Stromal cell of bone marrow (primary cell): Measurements from ENCODE around the gene HRH3.

Experiments used
- DNase-seq: peaks from one replicate; pipeline ENCODE4 v3.0.0-alpha.2; 2012; ENCODE audit warnings: low read depth

The HRH3 gene

GRCh38 chr20:62229667-62230066 lies 9.6 kb upstream of the HRH3 start:
- no peak for DNase-seq

- no peak for DNase-seq
Measured at GRCh38 chr20:62228982-62229545, 9.0 kb upstream of the HRH3 start.

GRCh38 chr20:62227977-62228958 lies 8.2 kb upstream of the HRH3 start:
- DNase-seq, result no peak

- DNase-seq, result no peak
Measured at GRCh38 chr20:62227591-62227976, 7.5 kb upstream of the HRH3 start.

- no peak for DNase-seq
Measured at GRCh38 chr20:62226707-62227590, 6.9 kb upstream of the HRH3 start.

GRCh38 chr20:62225820-62226635 lies 6.0 kb upstream of the HRH3 start:
- DNase-seq, result no peak

- DNase-seq, result no peak
Measured at GRCh38 chr20:62225026-62225425, 4.9 kb upstream of the HRH3 start.

GRCh38 chr20:62224113-62224855 lies 4.2 kb upstream of the HRH3 start:
- DNase-seq, result no peak

- DNase-seq, result no peak
Measured at GRCh38 chr20:62223571-62223970, 3.5 kb upstream of the HRH3 start.

- DNase-seq, result no peak
Measured at GRCh38 chr20:62222972-62223371, 2.9 kb upstream of the HRH3 start.

- no peak for DNase-seq
Measured at GRCh38 chr20:62222266-62222850, 2.3 kb upstream of the HRH3 start.

GRCh38 chr20:62220666-62221568 lies 839 bp upstream of the HRH3 start:
- no peak for DNase-seq

GRCh38 chr20:62219101-62219991 lies 732 bp downstream of the HRH3 start:
- no peak for DNase-seq

GRCh38 chr20:62217913-62218773 lies 1.9 kb downstream of the HRH3 start:
- no peak for DNase-seq

GRCh38 chr20:62216636-62217566 lies 3.2 kb downstream of the HRH3 start:
- no peak for DNase-seq

- no peak for DNase-seq
Measured at GRCh38 chr20:62215991-62216635, 4.0 kb downstream of the HRH3 start.
